Astrocyte (in vitro differentiated cells and primary cell): ENCODE results near the gene PPP6R3. TPM values are rescaled to one million over a fixed set of nuclear protein-coding genes. Genes with fewer than 3 reads are reported as not detected.

Source experiments
- DNase-seq: peaks from one replicate; pipeline ENCODE4 v3.0.0-alpha.2; 2010; ENCODE audit warnings: low read depth
- FAIRE-seq: peaks from 2 replicates; lab custom pipeline; 2011; peaks lifted over from hg19 to GRCh38; lab: Jason Lieb, UNC
- H2AFZ ChIP-seq: 2 replicates; pipeline ENCODE4 v1.6.0; 2012; ENCODE audit warnings: low read depth, low read length, inconsistent platforms
- H3K27ac ChIP-seq: 2 replicates; pipeline ENCODE4 v1.5.1; 2011; ENCODE audit warnings: low read depth, low read length, inconsistent platforms
- H3K27me3 ChIP-seq: 2 replicates; pipeline ENCODE4 v1.6.0; 2011; ENCODE audit warnings: low read length, inconsistent platforms; ENCODE audit not compliant: insufficient read depth
- H3K36me3 ChIP-seq: 2 replicates; pipeline ENCODE4 v1.5.1; 2011; ENCODE audit warnings: low read length, inconsistent platforms; ENCODE audit not compliant: insufficient read depth
- H3K4me1 ChIP-seq: 2 replicates; pipeline ENCODE4 v1.5.1; 2011; ENCODE audit warnings: low read length, inconsistent platforms; ENCODE audit not compliant: insufficient read depth
- H3K4me2 ChIP-seq: 2 replicates; pipeline ENCODE4 v1.6.0; 2012; ENCODE audit warnings: low read length, inconsistent platforms
- H3K4me3 ChIP-seq: 2 replicates; pipeline ENCODE4 v1.5.1; 2011; ENCODE audit warnings: low read depth, mild to moderate bottlenecking, low read length, inconsistent platforms; ENCODE audit not compliant: insufficient read depth
- H3K79me2 ChIP-seq: 2 replicates; pipeline ENCODE4 v1.6.0; 2012; ENCODE audit warnings: mild to moderate bottlenecking, low read length, inconsistent platforms; ENCODE audit not compliant: insufficient read depth
- H3K9ac ChIP-seq: 2 replicates; pipeline ENCODE4 v1.6.0; 2012; ENCODE audit warnings: mild to moderate bottlenecking, low read length, inconsistent platforms
- H3K9me3 ChIP-seq: 2 replicates; pipeline ENCODE4 v1.5.1; 2012; ENCODE audit warnings: low read depth, mild to moderate bottlenecking, low read length, inconsistent platforms; ENCODE audit not compliant: insufficient read depth
- H4K20me1 ChIP-seq: 2 replicates; pipeline ENCODE4 v1.6.0; 2012; ENCODE audit warnings: low read length, inconsistent platforms; ENCODE audit not compliant: insufficient read depth
- H3K27ac Mint-ChIP-seq: one replicate; pipeline ENCODE4 v1.8.0; 2021; ENCODE audit warnings: mild to moderate bottlenecking, mixed read lengths; ENCODE audit not compliant: unreplicated experiment
- H3K27me3 Mint-ChIP-seq: one replicate; pipeline ENCODE4 v1.8.0; 2021; ENCODE audit warnings: low read depth, mixed read lengths; ENCODE audit not compliant: unreplicated experiment
- H3K36me3 Mint-ChIP-seq: one replicate; pipeline ENCODE4 v1.8.0; 2021; ENCODE audit warnings: low read depth, mixed read lengths; ENCODE audit not compliant: unreplicated experiment
- H3K4me1 Mint-ChIP-seq: one replicate; pipeline ENCODE4 v1.8.0; 2021; ENCODE audit warnings: low read depth, mixed read lengths; ENCODE audit not compliant: unreplicated experiment
- H3K4me3 Mint-ChIP-seq: one replicate; pipeline ENCODE4 v1.8.0; 2021; ENCODE audit warnings: mild to moderate bottlenecking, moderate library complexity, mixed read lengths; ENCODE audit not compliant: unreplicated experiment
- H3K9me3 Mint-ChIP-seq: one replicate; pipeline ENCODE4 v1.8.0; 2021; ENCODE audit warnings: mild to moderate bottlenecking, mixed read lengths; ENCODE audit not compliant: unreplicated experiment
- EZH2 ChIP-seq: IDR thresholded peaks from 2 replicates; pipeline ENCODE4 v1.6.1; 2012; ENCODE audit warnings: mild to moderate bottlenecking, low read length, inconsistent platforms; ENCODE audit not compliant: insufficient read depth
- total RNA-seq: library from RNA; stranded (reverse); gene quantifications from 2 replicates; pipeline ENCODE4 v1.2.1, GENCODE V29; 2021
- TF ChIP-seq, protein P1 (sequence below): IDR thresholded peaks from 2 replicates; pipeline ENCODE4 v1.5.1; 2011; ENCODE audit warnings: low read depth, mild to moderate bottlenecking, inconsistent platforms, low read length, moderate library complexity; ENCODE audit not compliant: insufficient read depth

The PPP6R3 gene
- total RNA-seq, 1 donor from 2014 or later = 97.8 TPM

- Histone ChIP-seq H2AFZ (no peak overlapping the region), H3K4me2 (no peak overlapping the region), H3K79me2 (peaks cover 96% of the 10 kb centered on the region), H3K4me3 (no peak overlapping the region), H3K9ac (no peak overlapping the region), H3K27ac (no peak overlapping the region), H3K36me3 (no peaks in the 10 kb centered on the region), H4K20me1 (peaks cover 94% of the 10 kb centered on the region), H3K4me1 (peaks cover 33% of the 10 kb centered on the region), H3K9me3 (no peaks in the 10 kb centered on the region), H3K27me3 (no peaks in the 10 kb centered on the region)
- Mint-ChIP-seq H3K27ac (no peak overlapping the region), H3K27me3 (no peaks in the 10 kb centered on the region), H3K4me3 (peak overlapping the region; percentile 62), H3K4me1 (peaks cover 78% of the 10 kb centered on the region), H3K9me3 (no peaks in the 10 kb centered on the region), H3K36me3 (no peaks in the 10 kb centered on the region)
- FAIRE-seq = no peak
- DNase-seq = no peak
- TF ChIP-seq, protein P1, sequence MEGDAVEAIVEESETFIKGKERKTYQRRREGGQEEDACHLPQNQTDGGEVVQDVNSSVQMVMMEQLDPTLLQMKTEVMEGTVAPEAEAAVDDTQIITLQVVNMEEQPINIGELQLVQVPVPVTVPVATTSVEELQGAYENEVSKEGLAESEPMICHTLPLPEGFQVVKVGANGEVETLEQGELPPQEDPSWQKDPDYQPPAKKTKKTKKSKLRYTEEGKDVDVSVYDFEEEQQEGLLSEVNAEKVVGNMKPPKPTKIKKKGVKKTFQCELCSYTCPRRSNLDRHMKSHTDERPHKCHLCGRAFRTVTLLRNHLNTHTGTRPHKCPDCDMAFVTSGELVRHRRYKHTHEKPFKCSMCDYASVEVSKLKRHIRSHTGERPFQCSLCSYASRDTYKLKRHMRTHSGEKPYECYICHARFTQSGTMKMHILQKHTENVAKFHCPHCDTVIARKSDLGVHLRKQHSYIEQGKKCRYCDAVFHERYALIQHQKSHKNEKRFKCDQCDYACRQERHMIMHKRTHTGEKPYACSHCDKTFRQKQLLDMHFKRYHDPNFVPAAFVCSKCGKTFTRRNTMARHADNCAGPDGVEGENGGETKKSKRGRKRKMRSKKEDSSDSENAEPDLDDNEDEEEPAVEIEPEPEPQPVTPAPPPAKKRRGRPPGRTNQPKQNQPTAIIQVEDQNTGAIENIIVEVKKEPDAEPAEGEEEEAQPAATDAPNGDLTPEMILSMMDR = no peak
- no peak for TF ChIP-seq EZH2
Observed at GRCh38 chr11:68467201-68467834, 6.8 kb downstream of the PPP6R3 start.

DNA sequence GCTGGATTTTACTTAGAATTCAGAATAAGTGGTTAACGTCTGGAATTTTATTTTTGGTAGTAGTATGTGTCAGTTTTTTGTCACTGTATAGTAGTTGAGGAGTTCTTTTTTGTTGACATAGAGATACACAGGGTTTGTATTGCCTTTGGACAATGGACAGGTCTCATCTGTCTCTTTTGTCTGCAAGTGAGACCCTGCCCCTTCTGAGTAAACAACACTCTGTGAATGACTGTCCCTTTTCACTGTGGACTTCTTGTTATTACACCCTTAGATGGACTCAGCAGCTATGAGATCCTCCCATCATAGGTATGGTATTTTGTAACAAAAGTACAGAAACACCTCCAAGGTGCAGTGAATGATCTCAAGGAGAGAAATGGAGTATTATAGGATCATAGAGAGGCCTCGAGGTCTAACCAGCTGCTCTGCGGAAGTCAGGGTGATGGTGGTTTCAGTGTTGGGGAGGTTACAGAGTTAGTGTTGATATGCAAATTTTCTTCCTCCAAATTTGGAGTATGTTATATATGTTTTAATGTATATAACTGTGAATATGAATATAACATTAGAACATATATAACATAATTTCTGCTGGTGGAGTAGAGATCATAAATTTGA, 7.8 kb downstream of the PPP6R3 start:
- Mint-ChIP-seq H3K36me3 (no peaks in the 10 kb centered on the region), H3K27ac (peak overlapping the region; percentile 29), H3K4me1 (peaks cover 82% of the 10 kb centered on the region), H3K27me3 (no peaks in the 10 kb centered on the region), H3K4me3 (no peak overlapping the region), H3K9me3 (no peaks in the 10 kb centered on the region)
- TF ChIP-seq EZH2 = no peak
- Histone ChIP-seq H3K27me3 (no peaks in the 10 kb centered on the region), H3K9ac (no peak overlapping the region), H4K20me1 (peaks cover 94% of the 10 kb centered on the region), H3K36me3 (no peaks in the 10 kb centered on the region), H3K4me3 (no peak overlapping the region), H2AFZ (no peak overlapping the region), H3K9me3 (no peaks in the 10 kb centered on the region), H3K27ac (no peak overlapping the region), H3K4me1 (peaks cover 30% of the 10 kb centered on the region), H3K4me2 (no peak overlapping the region), H3K79me2 (peaks cover 96% of the 10 kb centered on the region)
- FAIRE-seq (no peak), DNase-seq (no peak)

DNA sequence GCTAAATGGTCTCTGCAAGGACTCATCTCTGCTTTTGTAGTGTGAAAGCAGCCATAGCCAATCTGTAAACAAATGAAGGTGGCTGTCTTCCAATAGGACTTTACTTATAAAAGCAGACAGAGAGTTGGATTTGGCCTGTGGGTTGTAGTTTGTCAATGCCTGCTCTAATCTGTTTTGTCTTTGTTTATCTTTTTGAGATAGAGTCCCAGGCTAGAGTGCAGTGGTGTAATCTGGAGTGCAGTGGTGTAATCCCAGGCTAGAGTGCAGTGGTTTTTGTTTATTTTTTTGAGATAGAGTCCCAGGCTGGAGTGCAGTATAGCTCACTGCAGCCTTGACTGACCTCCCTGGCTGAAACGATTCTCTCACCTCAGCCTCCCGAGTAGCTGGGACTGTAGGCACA, 8.6 kb downstream of the PPP6R3 start:
- Mint-ChIP-seq H3K4me1 (peaks cover 82% of the 10 kb centered on the region), H3K27ac (no peak overlapping the region), H3K9me3 (no peaks in the 10 kb centered on the region), H3K36me3 (no peaks in the 10 kb centered on the region), H3K27me3 (no peaks in the 10 kb centered on the region), H3K4me3 (no peak overlapping the region)
- TF ChIP-seq EZH2 = no peak
- TF ChIP-seq, protein P1 = no peak
- H3K36me3 ChIP-seq = no peaks in the 10 kb centered on the region
- H2AFZ ChIP-seq = no peak overlapping the region
- no peaks in the 10 kb centered on the region for H3K9me3 ChIP-seq
- H4K20me1 ChIP-seq = peaks cover 94% of the 10 kb centered on the region
- no peaks in the 10 kb centered on the region for H3K27me3 ChIP-seq
- H3K4me3 ChIP-seq = no peak overlapping the region
- no peak overlapping the region for H3K27ac ChIP-seq
- H3K79me2 ChIP-seq = peaks cover 96% of the 10 kb centered on the region
- H3K9ac ChIP-seq = no peak overlapping the region
- DNase-seq (no peak), FAIRE-seq (no peak)
- no peak overlapping the region for H3K4me2 ChIP-seq
- H3K4me1 ChIP-seq = peaks cover 26% of the 10 kb centered on the region
